ENCODE results near the gene SPDYA. TPM values are rescaled to one million over a fixed set of nuclear protein-coding genes. Genes with fewer than 3 reads are reported as not detected.

SPDYA gene
- total and polyA plus RNA-seq, 2 of the 4 experiments (the other 2 are of a cell fraction): not detected

GRCh38 chr2:28766070-28766469, 44.6 kb upstream of the SPDYA start:
- WGBS, 2 experiments (ENCODE audit: extremely low coverage in 2 of 2, insufficient read length in 1 of 2): no CpG with 5 or more reads among the region's 2 CpGs
- Histone ChIP-seq H4K91ac (ENCODE audit: insufficient read depth, low read depth, low read length) (no peak overlapping the region), H2BK15ac (ENCODE audit: low read depth, low read length) (no peak overlapping the region), H3K36me3 (ENCODE audit: control insufficient read depth, insufficient read depth, low read length) (no peaks in the 10 kb centered on the region; the same call in none of the 2 replicates), H3K14ac (replicated peaks; ENCODE audit: low read depth, low read length) (no peak overlapping the region), H3K4ac (ENCODE audit: low read depth, low read length) (no peak overlapping the region), H3K9ac (ENCODE audit: low read depth, low read length) (no peak overlapping the region), H2BK20ac (ENCODE audit: low read depth, low read length) (no peak overlapping the region), H3K4me3 (ENCODE audit: insufficient read depth, low read depth, low read length) (no peak overlapping the region), H2AK9ac (replicated peaks; ENCODE audit: low read depth, low read length, poor library complexity) (no peak overlapping the region), H3K79me1 (ENCODE audit: low read depth in 1 of 2, low read length in 2 of 2) (peaks cover 3 to 69% of the 10 kb centered on the region in 2 experiments; a peak in 3 of 4 replicates), H3K9me1 (ENCODE audit: insufficient read depth, low read length) (peaks cover 9% of the 10 kb centered on the region), H3K18ac (ENCODE audit: low read depth, low read length) (no peak overlapping the region), H4K8ac (ENCODE audit: low read depth in 2 of 2, low read length in 2 of 2) (no peak overlapping the region), H4K5ac (ENCODE audit: low read depth, low read length) (no peak overlapping the region), H2AFZ (replicated peaks; ENCODE audit: low read length, poor library complexity) (no peak overlapping the region), H3K4me2 (ENCODE audit: low read depth, low read length) (no peak overlapping the region), H3K27me3 (ENCODE audit: control insufficient read depth, insufficient read depth, low read length) (no peaks in the 10 kb centered on the region), H2BK120ac (ENCODE audit: low read depth, low read length) (no peak overlapping the region), H2BK5ac (ENCODE audit: low read depth, low read length, poor library complexity, severe bottlenecking) (no peak overlapping the region), H4K20me1 (ENCODE audit: insufficient read depth, low read length) (peaks cover 96% of the 10 kb centered on the region), H2AK5ac (ENCODE audit: low read depth, low read length) (no peak overlapping the region), H3K27ac (ENCODE audit: insufficient read depth, low read length) (no peak overlapping the region), H3K9me3 (ENCODE audit: control insufficient read depth, insufficient read depth, low read length) (no peaks in the 10 kb centered on the region), H3K4me1 (ENCODE audit: control insufficient read depth, insufficient read depth, low read length) (peaks cover 5% of the 10 kb centered on the region), H3K56ac (ENCODE audit: extremely low read depth, insufficient read depth, low read length) (no peak overlapping the region), H3K23ac (ENCODE audit: low read depth, low read length) (no peak overlapping the region)
- no peak for DNase-seq
- CTCF ChIA-PET: no interaction called here
- dilution Hi-C loops (cut with HindIII; ENCODE audit: low sequenced_read_pairs, unreplicated experiment): no loop called here
- intact Hi-C loops (cut with micrococcal nuclease): no loop called here
- POLR2A ChIA-PET (ENCODE audit: unreplicated experiment): no interaction called here
- no peak for ATAC-seq (ENCODE audit: low read depth)
- BruUV-seq (replicated peaks): no TSS peak
- in situ Hi-C loops (cut with MboI; ENCODE audit: low sequenced_read_pairs): no loop called here
- TF ChIP-seq CHD1 (IDR thresholded peaks at IDR 0.05; ENCODE audit: low read depth, low read length) (no peak), RCOR1 (IDR thresholded peaks at IDR 0.05; ENCODE audit: insufficient replicate concordance, low read length) (no peak)
